ENCODE data around the gene ATP2C1.
"Not testable (repeated sequence)": the region's sequence is repeated elsewhere in the genome, so short reads cannot be mapped to it uniquely, and the experiment has no call there.

Gene ATP2C1

GRCh38 chr3:130991126-130991525 lies 97.2 kb downstream of the ATP2C1 start:
- no peak for DNase-seq

GRCh38 chr3:130992344-130992743 lies 98.5 kb downstream of the ATP2C1 start:
- no peak for DNase-seq

GRCh38 chr3:130997289-130997688 lies 103.4 kb downstream of the ATP2C1 start:
- DNase-seq = no peak

- DNase-seq = no peak
Measured at GRCh38 chr3:131001071-131001470, 107.2 kb downstream of the ATP2C1 start.

- no peak for DNase-seq
Measured at GRCh38 chr3:131004603-131005002, 110.7 kb downstream of the ATP2C1 start.

- no peak for DNase-seq
Measured at GRCh38 chr3:131007256-131007655, 113.4 kb downstream of the ATP2C1 start.

- DNase-seq = no peak
Measured at GRCh38 chr3:131007782-131008181, 113.9 kb downstream of the ATP2C1 start.

GRCh38 chr3:131008326-131008725 lies 114.4 kb downstream of the ATP2C1 start:
- no peak for DNase-seq

GRCh38 chr3:131009698-131010097 lies 115.8 kb downstream of the ATP2C1 start:
- DNase-seq = no peak

GRCh38 chr3:131018970-131019369 lies 125.1 kb downstream of the ATP2C1 start:
- DNase-seq = no peak

- no peak for DNase-seq
Measured at GRCh38 chr3:131020122-131020693, 126.3 kb downstream of the ATP2C1 start.

- DNase-seq = no peak
Measured at GRCh38 chr3:131025539-131025938, 131.7 kb downstream of the ATP2C1 start.

- DNase-seq = peak; percentile 95
Measured at GRCh38 chr3:131026321-131027151, 132.7 kb downstream of the ATP2C1 start, which contains the start of the genes ASTE1 and NEK11. ASTE1 (minus strand) TSS chr3:131026825; CDS start chr3:131025306, 1,519 bp downstream. NEK11 (plus strand) TSS chr3:131026877; CDS start chr3:131029709, 2,832 bp downstream.

GRCh38 chr3:131028844-131029243 lies 135.0 kb downstream of the ATP2C1 start:
- DNase-seq = no peak

GRCh38 chr3:131031660-131032059 lies 137.8 kb downstream of the ATP2C1 start:
- no peak for DNase-seq

GRCh38 chr3:131033480-131034080 lies 139.7 kb downstream of the ATP2C1 start:
- no peak for DNase-seq

- DNase-seq = no peak
Measured at GRCh38 chr3:131036200-131036816, 142.4 kb downstream of the ATP2C1 start.

GRCh38 chr3:131036986-131037385 lies 143.1 kb downstream of the ATP2C1 start:
- DNase-seq = no peak

- no peak for DNase-seq
Measured at GRCh38 chr3:131038326-131038725, 144.4 kb downstream of the ATP2C1 start.

- not testable (repeated sequence) for DNase-seq
Measured at GRCh38 chr3:131042271-131042985, 148.5 kb downstream of the ATP2C1 start.

- DNase-seq = no peak
Measured at GRCh38 chr3:131047582-131047981, 153.7 kb downstream of the ATP2C1 start.

GRCh38 chr3:131048030-131048429 lies 154.1 kb downstream of the ATP2C1 start:
- no peak for DNase-seq

GRCh38 chr3:131050001-131050400 lies 156.1 kb downstream of the ATP2C1 start:
- DNase-seq = no peak

Data from left hindlimb (tissue), 1 donor.